Endodermal cell (in vitro differentiated cells): ENCODE measurements around the gene LRIG1. TPM values are rescaled to one million over a fixed set of nuclear protein-coding genes. Genes with fewer than 3 reads are reported as not detected.

Source experiments
- DNase-seq: peaks from one replicate; pipeline ENCODE4 v3.0.0-alpha.2; 2017
- H3K27ac ChIP-seq: 2 replicates; pipeline ENCODE4 v1.5.1; 2013; ENCODE audit warnings: mild to moderate bottlenecking, low read depth, low read length, moderate library complexity
- H3K27me3 ChIP-seq: 2 replicates; pipeline ENCODE4 v1.6.1; 2013; ENCODE audit warnings: mild to moderate bottlenecking, low read length, moderate library complexity; ENCODE audit not compliant: insufficient read depth, control insufficient read depth, poor library complexity, severe bottlenecking
- H3K36me3 ChIP-seq: 2 replicates; pipeline ENCODE4 v1.7.0; 2013; ENCODE audit warnings: mild to moderate bottlenecking, low read length, moderate library complexity; ENCODE audit not compliant: control insufficient read depth, insufficient read depth
- H3K4me1 ChIP-seq: one replicate; pipeline ENCODE4 v1.7.0; 2013; ENCODE audit warnings: low read length; ENCODE audit not compliant: control insufficient read depth, insufficient read depth
- H3K4me3 ChIP-seq: 2 replicates; pipeline ENCODE4 v1.5.1; 2013; ENCODE audit warnings: mild to moderate bottlenecking, low read length, moderate library complexity
- H3K9ac ChIP-seq: 2 replicates; pipeline ENCODE4 v1.6.1; 2013; ENCODE audit warnings: mild to moderate bottlenecking, low read length, moderate library complexity; ENCODE audit not compliant: poor library complexity, severe bottlenecking; ENCODE audit errors: extremely low read depth
- H3K9me3 ChIP-seq: 2 replicates; pipeline ENCODE4 v1.6.1; 2013; ENCODE audit warnings: mild to moderate bottlenecking, low read length, moderate library complexity; ENCODE audit not compliant: control insufficient read depth
- H3K27ac Mint-ChIP-seq: 2 replicates; pipeline ENCODE4 v1.8.0; 2020; ENCODE audit warnings: mixed read lengths
- H3K27me3 Mint-ChIP-seq: 2 replicates; pipeline ENCODE4 v1.8.0; 2021; ENCODE audit warnings: mild to moderate bottlenecking, mixed read lengths; ENCODE audit not compliant: insufficient read depth
- H3K36me3 Mint-ChIP-seq: 2 replicates; pipeline ENCODE4 v1.8.0; 2020; ENCODE audit warnings: low read depth, mixed read lengths
- H3K4me1 Mint-ChIP-seq: 2 replicates; pipeline ENCODE4 v1.8.0; 2020; ENCODE audit warnings: mixed read lengths
- H3K4me3 Mint-ChIP-seq: 2 replicates; pipeline ENCODE4 v1.8.0; 2020; ENCODE audit warnings: mild to moderate bottlenecking, moderate library complexity, mixed read lengths
- H3K9me3 Mint-ChIP-seq: 2 replicates; pipeline ENCODE4 v1.8.0; 2020; ENCODE audit warnings: mild to moderate bottlenecking, mixed read lengths
- CTCF ChIP-seq: fragments of 200-600 bp; sonication (generic); conservative IDR thresholded peaks from 2 replicates; pipeline ENCODE4 v1.5.0; 2021; ENCODE audit warnings: antibody characterized with exemption, mild to moderate bottlenecking
- WGBS, 2 experiments: methylation state at CpG; one replicate each; pipeline versions ENCODE4 v1.1.5 to v1.1.7; 2013; ENCODE audit warnings: missing lambda C conversion rate in 2 of 2, mixed read lengths in 1 of 2; ENCODE audit not compliant: insufficient coverage in 1 of 2, insufficient read length in 1 of 2; 5-methylcytosine and 5-hydroxymethylcytosine counted together
- total RNA-seq, 2 donors: library from RNA; stranded (reverse); fragmentation: NEBNext Ultra II Directional in 1 of 2; extraction: Animal tissue kit (Norgen Biotek cat#: 25700) in 1 of 2; gene quantifications; 2 replicates in 1 of 2; 3 replicates in 1 of 2; pipeline ENCODE4 v1.2.1, GENCODE V29; 2021

The LRIG1 gene
- total RNA-seq, 2 donors from 2014 or later, result 37.5 to 42.3 TPM

GRCh38 chr3:66342717-66343356 lies 158.0 kb downstream of the LRIG1 start:
- Histone ChIP-seq H3K36me3 (no peaks in the 10 kb centered on the region), H3K4me3 (no peak overlapping the region), H3K9me3 (no peaks in the 10 kb centered on the region), H3K4me1 (no peaks in the 10 kb centered on the region), H3K27me3 (no peaks in the 10 kb centered on the region), H3K27ac (no peak overlapping the region), H3K9ac (no peak overlapping the region)
- TF ChIP-seq CTCF, result no peak
- Mint-ChIP-seq H3K36me3 (peaks cover 11% of the 10 kb centered on the region), H3K27me3 (no peaks in the 10 kb centered on the region), H3K4me3 (no peak overlapping the region), H3K9me3 (peaks cover 5% of the 10 kb centered on the region), H3K4me1 (peaks cover 2% of the 10 kb centered on the region), H3K27ac (no peak overlapping the region)
- WGBS, 2 experiments, result 93 to 97% methylated on average over 6 to 8 of the region's 8 CpGs
- DNase-seq, result no peak

- DNase-seq, result no peak
- WGBS, 2 experiments, result 89 to 97% methylated on average over 1 of the region's 3 CpGs
Measured at GRCh38 chr3:66338927-66339326, 161.9 kb downstream of the LRIG1 start.

GRCh38 chr3:66336333-66336766 lies 164.5 kb downstream of the LRIG1 start:
- H3K27me3 Mint-ChIP-seq, result no peaks in the 10 kb centered on the region
- WGBS, 2 experiments, result 69 to 74% methylated on average over 3 to 4 of the region's 4 CpGs
- H3K4me3 Mint-ChIP-seq, result no peak overlapping the region
- H3K9me3 Mint-ChIP-seq, result peaks cover 1% of the 10 kb centered on the region
- Histone ChIP-seq H3K4me3 (no peak overlapping the region), H3K9ac (no peak overlapping the region), H3K9me3 (no peaks in the 10 kb centered on the region), H3K27ac (no peak overlapping the region), H3K27me3 (no peaks in the 10 kb centered on the region), H3K4me1 (no peaks in the 10 kb centered on the region), H3K36me3 (no peaks in the 10 kb centered on the region)
- H3K27ac Mint-ChIP-seq, result no peak overlapping the region
- H3K4me1 Mint-ChIP-seq, result no peaks in the 10 kb centered on the region
- no peak for TF ChIP-seq CTCF
- H3K36me3 Mint-ChIP-seq, result no peaks in the 10 kb centered on the region
- DNase-seq, result no peak

More at GRCh38 chr3:66338927-66339326, 161.9 kb downstream of the LRIG1 start:
- Mint-ChIP-seq H3K4me3 (no peak overlapping the region), H3K36me3 (no peaks in the 10 kb centered on the region), H3K9me3 (peaks cover 1% of the 10 kb centered on the region), H3K27me3 (no peaks in the 10 kb centered on the region), H3K27ac (no peak overlapping the region), H3K4me1 (no peaks in the 10 kb centered on the region)
- no peaks in the 10 kb centered on the region for H3K27me3 ChIP-seq
- H3K9ac ChIP-seq, result no peak overlapping the region
- no peak for TF ChIP-seq CTCF
- no peak overlapping the region for H3K27ac ChIP-seq
- no peaks in the 10 kb centered on the region for H3K4me1 ChIP-seq
- H3K4me3 ChIP-seq, result no peak overlapping the region
- no peaks in the 10 kb centered on the region for H3K36me3 ChIP-seq
- no peaks in the 10 kb centered on the region for H3K9me3 ChIP-seq
